Renal cortex interstitium (tissue), 11 donors: ENCODE results near the gene FAM13A. TPM values are rescaled to one million over a fixed set of nuclear protein-coding genes. Genes with fewer than 3 reads are reported as not detected.

Experiments
- DNase-seq, 11 donors: peaks; one replicate each; pipeline ENCODE4 v3.0.0-alpha.2; 2013; ENCODE audit warnings: low read depth in 9 of 11, low spot score in 4 of 11; ENCODE audit errors: extremely low read depth in 1 of 11
- polyA plus RNA-seq, 3 donors: library from polyadenylated mRNA; unstranded; fragments of 120-200 nt; gene quantifications; one replicate each; pipeline ENCODE4 v1.2.1, GENCODE V29; 2013; ENCODE audit not compliant: insufficient read length in 3 of 3

FAM13A gene
- polyA plus RNA-seq, 3 donors: 29.4 to 48.8 (median 33.1) TPM

DNA sequence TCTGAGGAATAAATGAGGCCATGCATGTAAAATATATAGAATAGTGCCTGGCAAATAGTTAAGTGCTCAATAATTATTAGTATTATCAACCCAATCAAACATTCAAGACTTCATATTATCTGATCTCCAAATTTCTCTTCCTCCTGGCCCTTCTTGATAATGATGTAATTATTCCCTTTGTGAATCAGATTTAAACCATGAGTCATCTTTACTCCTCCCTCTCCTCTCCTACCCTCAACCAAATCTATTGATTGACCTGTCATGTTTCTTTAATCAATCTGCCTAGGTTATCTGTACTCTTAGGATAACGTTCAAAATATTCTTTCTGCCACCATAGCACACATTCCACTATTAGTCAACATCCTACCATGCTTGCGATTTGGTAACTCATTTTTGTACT, 229.5 kb downstream of the FAM13A start:
- DNase-seq: no peak

DNA sequence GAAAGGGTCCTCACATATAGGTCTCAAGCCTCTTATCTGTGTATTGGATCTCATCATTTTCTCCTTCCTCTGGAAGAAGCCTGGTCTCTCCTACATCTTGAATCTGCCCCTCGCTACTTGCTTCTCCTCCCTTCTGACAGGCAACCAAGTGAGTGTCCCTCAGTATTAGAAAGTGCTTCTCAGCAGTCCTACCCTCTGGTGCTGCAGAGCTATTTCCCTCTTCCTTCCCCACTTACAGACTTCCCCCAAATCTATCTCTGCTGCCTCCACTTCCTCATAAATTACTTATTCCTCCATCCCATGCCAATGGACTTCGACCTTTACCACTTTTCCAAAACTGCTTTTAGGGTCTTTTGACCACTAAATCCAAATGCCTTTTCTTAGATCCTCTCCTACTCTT, 230.2 kb downstream of the FAM13A start:
- DNase-seq: no peak

DNA sequence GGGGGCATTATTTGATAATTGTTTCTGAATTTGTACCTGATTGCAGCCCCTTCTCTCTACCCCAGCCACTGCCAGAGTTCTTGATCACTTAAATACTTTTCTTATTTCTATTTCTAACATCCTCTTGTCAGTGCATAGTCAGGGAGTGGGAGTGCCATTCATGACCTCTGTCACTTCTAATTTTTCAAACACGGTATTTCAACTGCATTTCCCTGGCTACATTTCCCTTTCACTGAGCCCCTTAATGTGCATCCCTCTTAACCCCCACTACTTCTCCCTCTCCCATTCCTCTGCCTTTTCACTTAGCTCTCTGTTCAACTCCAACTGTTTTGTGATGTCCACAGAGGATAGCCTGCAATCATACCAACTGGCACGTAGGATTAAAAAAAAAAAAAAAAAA, 231.1 kb downstream of the FAM13A start:
- DNase-seq: no peak

DNA sequence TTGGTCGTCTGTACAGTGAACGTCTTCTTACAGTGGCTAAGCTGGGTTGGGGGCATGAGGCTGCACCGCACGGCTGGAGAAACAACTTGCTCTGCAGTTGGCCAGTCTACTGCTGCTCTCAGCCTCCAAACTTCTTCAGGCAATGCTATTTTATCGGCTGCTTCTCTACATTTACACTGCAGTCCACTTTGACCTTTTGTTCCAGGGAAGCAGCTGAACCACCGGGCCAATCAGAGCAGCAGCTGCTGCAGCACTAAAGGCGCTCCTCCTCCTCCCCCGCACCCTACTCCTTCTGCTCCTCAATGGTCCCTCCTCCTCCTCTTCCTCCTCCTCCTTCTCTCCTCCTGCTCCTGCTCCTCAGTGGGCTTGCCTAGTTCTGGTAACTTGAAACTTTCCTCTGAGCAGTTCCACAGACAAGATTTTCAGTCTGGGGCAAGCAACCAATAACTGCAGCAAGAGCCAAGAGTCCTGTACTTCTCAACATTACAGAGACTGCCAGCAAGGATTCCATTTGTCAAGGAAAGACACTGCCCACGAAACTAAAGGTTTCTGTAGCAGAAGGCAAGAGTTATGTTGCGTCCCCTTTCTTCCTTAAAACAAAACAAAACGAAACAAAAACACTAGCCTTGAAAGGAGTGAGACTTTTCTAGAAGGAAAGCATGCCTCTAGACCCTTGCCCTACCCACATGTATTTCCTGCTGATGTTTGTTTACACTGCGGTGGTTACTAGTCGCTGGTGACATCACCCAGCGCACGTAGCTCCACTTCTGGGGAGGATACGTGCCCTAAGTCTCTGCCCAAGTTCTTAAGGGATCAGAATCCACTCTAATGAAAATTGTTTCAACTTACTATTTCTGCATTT, 233.7 kb downstream of the FAM13A start:
- peak; percentile 84 to 97 (median 93) for DNase-seq

DNA sequence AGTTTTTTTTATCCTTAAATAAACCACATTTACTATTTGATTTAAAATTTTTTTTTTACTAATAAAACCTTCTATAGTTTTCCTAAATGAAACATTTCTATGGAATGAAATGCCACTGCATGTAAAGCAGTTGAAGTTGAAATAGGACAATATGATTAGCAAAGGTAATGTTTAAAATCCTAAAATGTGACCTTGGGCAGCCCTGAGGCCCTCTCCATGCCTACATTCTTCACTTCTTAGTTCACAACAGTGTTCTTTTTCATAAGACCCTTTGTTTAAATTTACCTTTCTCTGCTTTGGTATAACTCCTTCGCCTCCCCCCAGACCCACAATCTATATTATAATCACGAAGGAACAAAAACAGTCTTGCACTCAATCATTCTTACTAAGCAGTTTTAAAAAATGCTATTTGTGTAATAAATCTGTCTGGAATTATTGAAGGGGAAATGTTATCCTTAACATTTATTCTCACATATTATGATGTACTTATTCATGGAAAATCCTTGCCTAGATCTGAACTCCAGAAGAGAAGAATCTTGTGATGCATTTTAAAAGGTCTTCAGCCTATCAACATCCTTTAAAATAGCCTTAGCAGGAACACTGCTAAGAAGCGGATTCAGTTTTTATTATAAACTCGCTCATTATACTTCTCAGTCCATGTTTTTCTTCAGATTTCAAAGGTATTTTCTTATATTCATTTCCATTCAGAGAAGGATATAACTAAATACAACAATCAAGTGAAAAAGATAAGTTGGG, 234.8 kb downstream of the FAM13A start:
- no peak for DNase-seq

DNA sequence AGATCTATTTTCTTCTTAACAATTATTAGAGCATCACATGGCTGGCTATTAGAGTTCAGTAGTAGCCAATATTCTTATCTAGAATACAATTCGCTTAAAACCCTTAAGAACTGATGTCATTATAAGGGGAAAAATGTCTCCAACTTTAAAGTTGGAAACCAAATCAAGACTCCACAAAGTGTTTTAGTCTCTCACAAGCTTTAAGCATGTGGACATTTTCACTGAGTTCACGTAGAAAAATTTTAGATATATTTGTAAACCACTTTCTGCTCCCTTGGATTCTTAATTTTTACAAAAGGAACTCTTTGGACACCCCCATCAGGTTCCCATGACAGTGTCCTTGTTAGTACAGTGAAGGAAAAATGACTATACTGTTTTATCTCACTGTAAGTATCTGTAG, 235.5 kb downstream of the FAM13A start:
- DNase-seq: no peak

DNA sequence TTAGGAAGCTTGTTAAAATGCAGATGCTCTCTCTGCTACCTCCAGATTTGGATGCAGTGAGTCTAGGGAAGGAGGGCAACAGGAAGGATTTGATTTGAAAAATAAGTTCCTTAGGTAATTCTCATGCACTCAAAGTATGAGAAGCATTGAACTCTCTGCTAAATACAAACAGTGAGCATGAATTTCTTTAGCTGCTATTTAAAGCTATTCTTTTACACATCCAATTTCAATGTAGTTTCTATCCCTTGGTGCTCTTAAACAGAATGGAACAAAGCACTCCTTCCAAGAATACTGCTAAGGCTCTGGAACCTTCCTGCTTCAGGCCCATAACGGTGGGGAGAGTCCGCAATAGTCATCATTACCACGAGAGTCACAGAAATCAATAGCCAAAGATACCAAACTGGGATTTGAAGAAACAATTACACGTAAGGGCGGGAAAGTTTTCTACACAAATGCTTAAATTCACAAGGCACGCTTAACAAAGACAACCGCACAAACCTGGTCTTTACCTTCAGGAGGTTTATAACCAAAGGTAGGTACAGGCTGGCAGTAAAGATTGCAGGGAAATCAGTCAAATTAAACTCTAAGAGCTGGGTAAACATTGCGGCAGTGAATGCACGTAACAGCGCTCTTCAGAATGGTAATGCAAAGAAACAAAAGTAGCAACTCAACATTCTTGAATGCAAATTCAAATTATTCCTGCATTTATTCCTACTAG, 236.1 kb downstream of the FAM13A start:
- no peak for DNase-seq

DNA sequence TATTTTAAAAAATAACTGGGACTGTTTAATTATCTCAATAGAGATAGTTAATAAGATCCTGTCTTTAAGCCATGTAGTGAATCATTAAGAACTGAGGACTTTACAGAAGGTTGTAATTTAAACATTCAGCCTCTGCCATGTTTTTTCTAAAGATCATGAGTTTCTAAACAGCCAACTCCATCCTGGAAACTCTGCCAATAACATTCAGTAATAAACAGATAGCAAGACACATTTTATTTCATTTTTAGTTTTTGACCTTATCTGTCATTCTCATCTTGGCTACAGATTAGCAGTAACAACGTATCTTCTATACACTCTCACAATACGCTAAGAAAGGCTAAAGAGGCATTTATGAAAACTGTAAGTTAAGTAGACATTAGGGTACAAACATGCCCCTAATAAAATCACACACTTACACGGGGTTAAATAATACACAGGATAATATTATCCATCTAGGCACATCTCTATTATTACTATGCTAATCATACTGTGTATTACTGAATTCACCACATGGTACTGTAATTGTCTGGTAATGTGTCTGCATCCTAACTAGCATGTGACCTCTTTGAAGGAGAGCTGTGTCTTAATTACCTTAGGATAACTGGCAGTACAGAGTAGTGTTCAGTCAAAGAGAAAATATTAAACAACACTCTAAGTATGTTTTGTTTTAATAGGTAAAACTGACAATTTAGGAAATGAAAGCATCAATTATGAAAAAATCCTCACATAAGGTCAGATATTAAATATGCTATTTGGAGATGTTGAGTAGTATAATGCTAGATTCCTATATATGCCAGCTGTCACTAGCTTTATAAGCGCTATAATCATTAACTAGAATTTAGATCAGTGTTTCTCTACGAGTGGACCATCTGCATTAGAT, 236.9 kb downstream of the FAM13A start:
- DNase-seq: no peak

DNA sequence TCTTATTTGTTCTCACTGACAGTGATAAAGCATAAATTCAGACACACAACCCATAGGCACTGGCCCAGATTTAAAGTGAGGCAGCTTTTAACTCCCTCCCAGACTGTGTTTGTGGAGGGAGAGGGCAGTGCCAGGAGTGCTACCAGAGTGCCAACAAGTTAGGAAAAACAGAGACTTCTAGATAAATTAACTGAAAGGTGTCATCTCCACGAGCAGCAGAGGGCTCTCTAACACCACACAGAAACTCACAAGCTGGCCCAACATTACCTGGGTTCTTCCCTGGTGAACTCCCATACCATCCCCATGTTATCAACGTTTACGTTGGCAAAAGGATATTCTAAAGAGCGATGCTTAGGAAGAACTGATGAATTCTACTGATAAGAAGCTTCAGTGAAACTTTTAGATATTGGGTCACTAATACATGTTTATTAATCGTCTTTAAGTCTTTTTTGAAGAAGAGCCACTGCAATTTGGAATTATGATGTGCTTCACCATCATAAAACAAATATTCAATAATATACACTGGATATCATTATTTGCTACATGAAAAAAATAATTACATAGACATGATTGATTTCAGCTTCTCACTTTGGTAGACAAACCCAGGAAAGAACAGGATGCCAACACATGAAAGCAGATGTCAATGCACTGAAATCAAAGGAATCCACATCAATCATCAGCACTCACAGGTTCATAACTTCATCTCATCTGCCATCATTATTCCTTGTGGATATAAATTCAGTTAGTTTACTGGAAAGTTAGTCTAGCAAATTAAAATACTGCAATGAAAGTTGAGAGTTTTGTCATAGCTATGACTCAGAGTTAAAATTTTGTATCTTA, 238.1 kb downstream of the FAM13A start:
- DNase-seq: no peak

DNA sequence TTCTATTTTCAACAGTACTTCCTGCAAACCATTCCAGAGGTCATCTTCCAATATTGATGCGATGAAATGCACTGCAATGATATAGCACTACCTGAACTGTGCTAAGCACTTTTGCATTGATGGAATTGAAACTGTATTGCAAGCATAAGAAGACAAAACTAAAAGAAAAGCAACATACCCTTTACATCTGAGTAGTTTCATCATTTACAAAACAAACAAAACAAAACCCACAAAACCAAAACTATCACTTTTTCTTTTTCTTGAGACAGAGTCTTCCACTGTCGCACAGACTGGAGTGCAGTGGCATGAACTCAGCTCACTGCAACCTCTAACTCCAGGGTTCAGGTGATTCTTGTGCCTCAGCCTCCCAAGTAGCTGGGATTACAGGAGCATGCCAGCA, 239.2 kb downstream of the FAM13A start:
- DNase-seq: no peak

DNA sequence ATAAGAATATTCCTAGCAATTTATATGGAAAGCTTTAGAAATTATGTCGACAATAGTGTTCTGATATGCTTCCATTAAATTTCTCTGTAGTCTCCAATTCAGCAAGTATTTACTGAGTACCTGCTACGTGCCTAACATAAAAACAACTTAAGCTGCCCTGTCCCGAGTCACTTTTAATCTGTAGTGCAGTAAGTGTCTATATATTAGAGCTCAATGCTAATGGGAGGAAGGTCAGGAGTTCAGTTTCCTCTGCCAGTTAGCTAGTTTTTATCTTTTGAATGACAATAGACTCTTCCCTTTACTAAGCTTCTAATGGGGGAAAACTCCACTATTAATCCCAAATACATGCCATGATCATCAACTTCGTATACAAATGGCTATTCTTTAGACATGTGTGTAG, 240.6 kb downstream of the FAM13A start:
- no peak for DNase-seq

DNA sequence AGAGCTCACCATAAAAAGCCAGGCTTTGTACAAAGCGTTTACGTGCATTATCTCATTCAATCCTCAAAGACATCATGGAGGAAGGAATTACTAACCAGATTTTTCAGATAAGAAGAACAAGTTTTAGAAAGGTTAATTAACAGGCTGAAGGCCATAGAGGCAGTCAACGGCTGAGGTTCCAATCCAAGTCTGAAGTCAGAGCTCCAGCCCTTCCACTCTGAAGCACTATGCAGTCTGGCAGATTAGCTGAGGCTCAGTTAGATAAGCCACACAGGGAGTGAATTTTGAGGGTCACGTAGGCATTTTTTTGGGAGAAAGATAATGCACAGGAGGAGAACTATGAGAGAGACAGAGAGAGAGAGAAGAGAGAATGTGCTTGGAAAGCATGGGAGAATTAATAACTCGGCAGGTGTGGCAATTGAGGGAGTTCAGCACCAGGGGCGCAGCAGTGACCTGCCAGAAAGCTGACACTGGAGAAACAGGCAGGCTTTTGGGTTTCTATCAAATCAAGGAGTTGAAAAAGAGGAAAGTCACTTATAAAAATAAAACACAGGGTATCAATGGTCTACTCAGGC, 242.9 kb downstream of the FAM13A start:
- no peak for DNase-seq

DNA sequence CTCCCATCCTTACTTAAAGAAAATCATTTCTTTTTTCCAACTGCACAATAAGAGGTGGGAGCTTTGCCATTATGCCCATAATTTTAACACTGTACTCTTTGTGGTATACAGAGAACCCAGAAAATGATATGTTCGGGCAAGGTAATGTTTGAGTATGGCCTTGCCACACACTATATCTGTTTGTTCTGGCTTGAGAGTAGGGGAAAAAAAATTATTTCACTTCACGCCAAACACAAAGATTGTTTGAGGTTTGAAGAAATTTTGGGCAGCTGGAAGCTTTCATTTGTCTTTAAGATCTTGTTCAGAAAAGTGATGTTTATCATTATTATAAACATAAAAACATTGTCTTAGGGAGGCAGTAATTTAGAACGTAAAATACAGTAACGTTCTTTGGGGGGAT, 244.0 kb downstream of the FAM13A start:
- no peak for DNase-seq

DNA sequence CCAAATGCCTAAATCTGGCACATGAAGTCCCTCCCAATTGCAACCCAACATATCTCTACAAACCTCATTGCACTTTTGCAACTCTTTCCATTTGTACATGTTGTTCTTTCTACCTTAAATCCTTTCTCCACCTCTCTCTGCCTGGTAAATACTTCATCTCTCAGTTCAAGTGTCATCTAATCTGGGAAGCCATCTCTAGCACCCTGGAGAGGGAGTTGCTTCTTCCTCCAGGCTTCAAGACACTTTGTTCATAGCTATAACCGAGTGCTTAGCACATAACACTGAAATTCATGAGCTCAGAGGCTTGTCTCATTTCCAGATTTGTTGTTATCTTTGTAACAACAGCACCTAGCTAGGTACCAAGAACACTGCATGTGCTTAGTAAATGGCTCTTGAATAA, 244.6 kb downstream of the FAM13A start:
- DNase-seq: no peak

DNA sequence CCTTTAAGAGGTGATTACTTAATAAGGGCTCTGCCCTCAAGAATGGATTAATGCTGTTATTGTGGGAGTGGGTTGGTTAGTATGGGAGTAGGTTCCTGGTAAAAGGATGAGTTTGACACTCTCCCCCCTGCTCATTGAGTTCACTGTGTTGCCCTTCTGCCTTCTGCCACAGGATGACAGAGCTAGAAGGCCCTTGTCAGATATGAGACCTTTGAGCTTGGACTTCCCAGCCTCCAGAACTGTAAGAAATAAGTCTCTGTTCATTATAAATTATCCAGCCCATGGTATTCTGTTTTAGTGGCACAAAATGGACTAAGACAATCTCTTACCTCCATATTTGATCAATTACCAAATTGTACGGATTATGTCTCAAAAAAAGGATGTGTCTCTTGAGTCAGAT, 245.1 kb downstream of the FAM13A start:
- no peak for DNase-seq

DNA sequence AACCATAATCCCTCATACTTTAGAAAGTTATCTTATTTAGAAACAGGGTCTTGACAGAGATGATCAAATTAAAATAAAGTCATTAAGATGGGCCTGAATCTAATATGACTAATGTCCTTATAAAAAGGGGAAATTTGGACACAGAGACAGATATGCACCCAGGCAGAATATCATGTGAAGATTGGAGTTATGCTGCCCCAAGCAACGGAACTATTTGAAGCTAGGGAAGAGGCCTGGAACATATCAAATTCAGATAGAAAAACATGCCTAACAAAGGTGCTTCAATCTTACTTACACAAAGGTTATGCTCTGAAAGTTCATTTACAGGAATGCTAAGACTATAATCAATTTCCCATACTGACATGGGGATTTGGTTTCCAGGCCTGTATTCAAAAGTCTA, 246.7 kb downstream of the FAM13A start:
- no peak for DNase-seq

DNA sequence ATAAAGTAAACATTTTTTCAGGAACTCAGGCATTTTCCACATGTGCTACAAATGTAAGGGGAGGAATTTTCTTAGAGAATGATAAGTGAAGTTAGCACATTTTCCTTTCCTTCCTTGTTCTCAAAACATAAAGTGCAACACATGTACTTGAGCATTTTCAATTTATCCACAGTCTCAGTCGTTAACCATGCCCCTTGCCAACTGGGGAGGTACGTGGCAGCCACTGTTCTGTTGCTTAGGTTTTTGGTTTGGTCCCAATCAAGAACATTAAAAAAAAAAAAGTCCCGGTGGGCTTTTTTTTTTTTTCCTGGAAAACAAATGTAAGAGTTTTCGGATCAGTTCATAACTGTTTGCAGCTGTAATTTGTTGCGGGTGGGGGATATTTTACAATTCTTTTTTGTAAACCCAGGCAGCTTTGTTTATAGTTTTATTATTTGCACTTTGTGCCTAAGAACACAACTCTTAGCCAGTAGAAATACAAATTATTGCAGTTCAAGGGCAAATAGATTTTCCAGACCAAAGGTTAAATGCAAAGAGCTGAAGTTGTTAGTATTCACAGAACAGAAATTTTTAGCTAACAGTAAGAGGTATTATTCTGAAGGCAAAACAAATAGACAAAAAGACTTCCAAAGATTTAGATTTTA, 247.3 kb downstream of the FAM13A start:
- DNase-seq: no peak
